NCI-H1694 (cell line): Measurements from ENCODE around the gene TFAM.

Source experiments
- DNase-seq: peaks from one replicate; lab custom pipeline; 2025; lab: John Stamatoyannopoulos, UW

The TFAM gene

GRCh38 chr10:58433571-58433970 is 48.4 kb downstream of the TFAM start:
- no peak for DNase-seq

GRCh38 chr10:58435297-58435985 is 50.2 kb downstream of the TFAM start:
- no peak for DNase-seq

GRCh38 chr10:58436071-58436470 is 50.9 kb downstream of the TFAM start:
- DNase-seq: no peak

GRCh38 chr10:58438340-58438871 is 53.2 kb downstream of the TFAM start:
- no peak for DNase-seq

GRCh38 chr10:58438986-58439385 is 53.8 kb downstream of the TFAM start:
- DNase-seq: no peak

GRCh38 chr10:58439632-58440364 is 54.6 kb downstream of the TFAM start:
- DNase-seq: no peak

GRCh38 chr10:58440484-58440883 is 55.3 kb downstream of the TFAM start:
- DNase-seq: no peak

GRCh38 chr10:58444321-58444720 is 59.1 kb downstream of the TFAM start:
- no peak for DNase-seq

- no peak for DNase-seq
These were observed 59.7 kb downstream of the TFAM start for GRCh38 chr10:58444876-58445275.

GRCh38 chr10:58448121-58448935 is 63.1 kb downstream of the TFAM start:
- no peak for DNase-seq
